ENCODE data around the gene ZNF148.
"Not testable (repeated sequence)": the region's sequence is repeated elsewhere in the genome, so short reads cannot be mapped to it uniquely, and the experiment has no call there.

The ZNF148 gene, protein sequence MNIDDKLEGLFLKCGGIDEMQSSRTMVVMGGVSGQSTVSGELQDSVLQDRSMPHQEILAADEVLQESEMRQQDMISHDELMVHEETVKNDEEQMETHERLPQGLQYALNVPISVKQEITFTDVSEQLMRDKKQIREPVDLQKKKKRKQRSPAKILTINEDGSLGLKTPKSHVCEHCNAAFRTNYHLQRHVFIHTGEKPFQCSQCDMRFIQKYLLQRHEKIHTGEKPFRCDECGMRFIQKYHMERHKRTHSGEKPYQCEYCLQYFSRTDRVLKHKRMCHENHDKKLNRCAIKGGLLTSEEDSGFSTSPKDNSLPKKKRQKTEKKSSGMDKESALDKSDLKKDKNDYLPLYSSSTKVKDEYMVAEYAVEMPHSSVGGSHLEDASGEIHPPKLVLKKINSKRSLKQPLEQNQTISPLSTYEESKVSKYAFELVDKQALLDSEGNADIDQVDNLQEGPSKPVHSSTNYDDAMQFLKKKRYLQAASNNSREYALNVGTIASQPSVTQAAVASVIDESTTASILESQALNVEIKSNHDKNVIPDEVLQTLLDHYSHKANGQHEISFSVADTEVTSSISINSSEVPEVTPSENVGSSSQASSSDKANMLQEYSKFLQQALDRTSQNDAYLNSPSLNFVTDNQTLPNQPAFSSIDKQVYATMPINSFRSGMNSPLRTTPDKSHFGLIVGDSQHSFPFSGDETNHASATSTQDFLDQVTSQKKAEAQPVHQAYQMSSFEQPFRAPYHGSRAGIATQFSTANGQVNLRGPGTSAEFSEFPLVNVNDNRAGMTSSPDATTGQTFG

DNA sequence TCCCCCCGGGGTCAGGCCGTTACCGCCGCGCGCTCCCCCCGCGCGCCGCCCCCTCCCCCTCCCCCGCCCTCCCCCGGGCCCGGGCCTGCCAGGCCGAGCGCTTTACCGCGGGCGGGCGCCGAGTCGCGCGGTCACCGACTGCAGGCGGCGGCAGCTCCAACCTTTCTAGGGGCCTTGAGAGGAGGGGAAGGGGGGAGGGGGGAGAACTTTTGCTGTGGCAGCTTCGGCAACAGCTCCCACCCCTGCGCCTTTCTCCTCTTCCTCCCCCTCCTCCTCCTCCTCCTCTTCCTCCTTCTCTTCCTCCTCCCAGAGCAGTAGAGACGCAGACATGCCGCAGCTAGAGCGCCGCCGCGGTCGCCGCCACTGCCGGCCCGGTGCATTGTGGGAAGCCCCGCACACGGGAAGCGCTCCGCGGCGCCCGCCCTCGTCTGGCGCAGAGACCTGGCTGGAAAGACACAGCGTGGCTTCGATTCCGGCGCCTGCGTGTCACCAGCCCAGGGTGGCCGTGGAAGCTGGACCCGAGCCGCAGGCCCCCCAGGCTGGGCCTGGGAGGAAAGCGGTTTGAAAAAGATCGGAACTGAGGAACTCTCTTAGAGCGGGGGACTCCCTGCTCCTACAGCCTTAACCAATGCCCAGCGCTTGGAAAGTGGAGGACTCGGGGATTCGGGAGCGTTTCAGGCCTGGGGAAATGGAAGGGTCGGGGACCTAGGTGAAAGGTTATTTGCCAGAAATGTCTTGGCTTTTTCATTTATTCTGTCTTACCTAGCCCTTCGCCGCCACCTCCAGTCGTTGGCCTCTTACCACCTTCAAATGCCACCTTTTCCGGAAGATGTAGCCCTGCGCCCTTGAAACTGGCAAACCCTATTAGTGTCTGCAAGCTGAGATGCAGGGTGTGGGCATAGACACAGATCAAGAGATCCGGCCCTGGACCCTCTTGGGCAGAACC is at the start of gene ZNF148:
Gene ZNF148 (minus strand): TSS at position 330 of the 946 bp plus-strand sequence. CDS start 61,685 bp downstream, outside the sequence.
- peak within 1 kb of the TSS; percentile 84 for H3K27ac ChIP-seq
- peak; percentile 95 for TF ChIP-seq ZFX (IDR thresholded peaks at IDR 0.05)
- TF ChIP-seq, protein P1, sequence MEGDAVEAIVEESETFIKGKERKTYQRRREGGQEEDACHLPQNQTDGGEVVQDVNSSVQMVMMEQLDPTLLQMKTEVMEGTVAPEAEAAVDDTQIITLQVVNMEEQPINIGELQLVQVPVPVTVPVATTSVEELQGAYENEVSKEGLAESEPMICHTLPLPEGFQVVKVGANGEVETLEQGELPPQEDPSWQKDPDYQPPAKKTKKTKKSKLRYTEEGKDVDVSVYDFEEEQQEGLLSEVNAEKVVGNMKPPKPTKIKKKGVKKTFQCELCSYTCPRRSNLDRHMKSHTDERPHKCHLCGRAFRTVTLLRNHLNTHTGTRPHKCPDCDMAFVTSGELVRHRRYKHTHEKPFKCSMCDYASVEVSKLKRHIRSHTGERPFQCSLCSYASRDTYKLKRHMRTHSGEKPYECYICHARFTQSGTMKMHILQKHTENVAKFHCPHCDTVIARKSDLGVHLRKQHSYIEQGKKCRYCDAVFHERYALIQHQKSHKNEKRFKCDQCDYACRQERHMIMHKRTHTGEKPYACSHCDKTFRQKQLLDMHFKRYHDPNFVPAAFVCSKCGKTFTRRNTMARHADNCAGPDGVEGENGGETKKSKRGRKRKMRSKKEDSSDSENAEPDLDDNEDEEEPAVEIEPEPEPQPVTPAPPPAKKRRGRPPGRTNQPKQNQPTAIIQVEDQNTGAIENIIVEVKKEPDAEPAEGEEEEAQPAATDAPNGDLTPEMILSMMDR (conservative IDR thresholded peaks at IDR 0.05): no peak

DNA sequence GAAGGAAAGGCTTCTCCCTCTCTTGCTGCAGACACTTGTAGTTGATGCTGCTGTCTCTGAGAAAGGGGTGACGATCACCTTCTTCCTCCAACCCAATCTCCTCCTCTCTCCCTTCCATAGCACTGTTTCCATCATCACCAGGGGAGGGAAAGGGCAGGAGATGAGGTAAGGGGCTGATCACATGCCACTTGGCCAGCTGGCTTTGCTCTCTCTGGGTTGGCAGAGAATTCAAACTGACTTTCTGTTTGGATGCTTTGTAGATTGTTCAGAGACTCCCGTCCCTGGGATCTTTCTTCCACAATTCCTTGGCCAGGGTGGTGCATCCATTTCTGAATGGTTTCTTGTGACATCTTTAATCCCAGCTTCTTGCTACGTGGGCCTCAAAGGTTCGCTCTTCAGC is 43.2 kb upstream of the ZNF148 start:
- H3K27ac ChIP-seq: no peak overlapping the region
- TF ChIP-seq, protein P1 (conservative IDR thresholded peaks at IDR 0.05): no peak
- no peak for TF ChIP-seq ZFX (IDR thresholded peaks at IDR 0.05)

DNA sequence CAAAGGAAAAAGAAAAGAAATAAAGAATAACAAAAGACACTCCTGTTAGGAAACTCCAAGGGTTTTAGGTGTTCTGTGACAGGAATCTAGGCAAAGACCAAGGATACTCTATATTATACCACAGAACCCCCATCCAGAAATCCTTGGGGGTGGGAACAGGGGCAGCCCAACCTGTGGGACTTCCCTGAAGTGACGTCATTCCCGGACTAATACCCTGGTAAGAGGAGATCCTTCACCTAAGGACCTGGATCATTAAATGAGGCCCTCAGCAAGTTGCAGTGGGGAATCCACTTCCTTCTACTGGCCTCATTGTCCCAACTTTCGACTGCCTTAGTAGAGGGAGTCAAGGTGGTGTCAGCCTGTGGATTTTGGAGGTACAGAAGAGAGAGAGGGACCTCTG is 41.1 kb upstream of the ZNF148 start:
- no peak overlapping the region for H3K27ac ChIP-seq
- TF ChIP-seq, protein P1 (conservative IDR thresholded peaks at IDR 0.05): no peak

DNA sequence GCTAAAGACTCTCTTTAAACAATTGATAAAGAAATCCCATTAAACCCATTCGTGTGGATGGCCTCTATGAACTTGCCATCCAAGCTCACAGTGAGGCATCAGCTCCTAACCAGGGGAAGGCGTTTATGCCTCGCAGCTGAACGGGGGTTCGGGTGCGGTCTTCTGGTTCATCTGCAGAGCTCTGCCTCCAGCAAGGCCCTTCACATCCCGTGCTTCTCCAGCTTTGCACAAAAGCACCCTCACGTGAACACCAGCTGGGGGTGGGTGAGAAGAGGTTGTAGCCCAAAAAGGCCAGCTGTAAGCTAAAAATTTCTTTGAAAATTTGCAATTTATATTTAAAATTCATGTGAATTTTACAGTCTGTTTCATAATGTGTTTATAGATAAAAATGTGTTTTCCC is 39.5 kb upstream of the ZNF148 start:
- no peak for TF ChIP-seq ZFX (IDR thresholded peaks at IDR 0.05)
- TF ChIP-seq, protein P1 (conservative IDR thresholded peaks at IDR 0.05): no peak
- no peak overlapping the region for H3K27ac ChIP-seq

DNA sequence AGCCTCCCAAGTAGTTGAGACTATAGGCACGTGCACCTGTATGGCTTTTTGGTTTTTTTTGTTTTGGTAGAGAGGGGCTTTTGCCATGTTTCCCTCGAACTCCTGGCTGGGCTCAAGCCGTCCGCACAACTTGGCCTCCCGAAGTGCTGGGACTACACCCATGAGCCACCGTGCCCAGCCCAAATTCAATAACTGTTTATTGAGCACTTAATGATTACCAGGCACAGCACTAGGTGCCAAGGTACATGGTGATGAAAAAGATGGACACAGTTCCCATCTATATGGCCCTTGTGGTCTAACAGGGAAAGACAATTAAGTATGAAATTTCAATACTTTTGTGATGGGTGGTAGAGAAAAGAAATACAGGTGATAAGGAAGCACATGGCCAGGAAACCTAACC is 35.8 kb upstream of the ZNF148 start:
- no peak overlapping the region for H3K27ac ChIP-seq
- TF ChIP-seq, protein P1 (conservative IDR thresholded peaks at IDR 0.05): no peak
- no peak for TF ChIP-seq ZFX (IDR thresholded peaks at IDR 0.05)

DNA sequence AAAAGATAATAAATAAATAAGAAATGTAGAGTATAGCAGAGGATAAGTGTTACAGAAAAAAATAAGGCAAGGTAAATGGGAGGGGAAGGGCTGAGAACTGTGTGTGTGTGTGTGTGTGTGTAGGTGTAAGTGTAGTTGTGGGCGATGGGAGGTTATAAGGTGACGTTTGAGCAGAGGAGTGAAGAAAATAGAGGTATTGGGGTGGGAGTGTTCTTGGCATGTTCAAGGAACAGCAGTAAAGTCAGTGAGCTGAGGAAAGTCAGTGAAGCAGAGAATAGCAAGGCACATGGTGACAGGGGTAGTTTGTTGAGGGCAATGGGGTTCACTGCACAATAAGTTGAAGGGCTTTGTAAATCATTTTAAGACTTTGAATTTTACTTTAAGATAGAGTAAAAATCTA is 30.9 kb upstream of the ZNF148 start:
- TF ChIP-seq, protein P1 (conservative IDR thresholded peaks at IDR 0.05): no peak
- TF ChIP-seq ZFX (IDR thresholded peaks at IDR 0.05): no peak
- no peak overlapping the region for H3K27ac ChIP-seq

DNA sequence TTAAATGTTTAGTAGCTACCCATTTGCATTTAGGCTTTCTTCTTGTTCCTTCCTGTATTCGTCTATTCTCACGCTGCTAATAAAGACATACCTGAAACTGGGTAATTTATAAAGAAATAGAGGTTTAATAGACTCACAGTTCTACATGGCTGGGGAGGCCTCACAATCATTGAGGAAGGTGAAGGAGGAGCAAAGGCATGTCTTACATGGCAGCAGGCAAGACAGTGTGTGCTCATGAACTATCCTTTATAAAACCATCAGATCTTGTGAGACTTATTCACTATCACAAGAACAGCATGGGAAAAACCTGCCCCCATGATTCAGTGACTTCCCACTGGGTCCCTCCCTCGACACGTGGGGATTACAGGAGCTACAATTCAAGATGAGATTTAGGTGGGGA is 30.4 kb upstream of the ZNF148 start:
- H3K27ac ChIP-seq: not testable (repeated sequence)

All from C4-2B (cell line).